Stimulated activated CD4-positive, alpha-beta T cell treated with anti-CD3 and anti-CD28 coated beads, Interleukin-2, amount 100 ng/mL, for 4 hours (primary cell): ENCODE measurements around the gene TMEM156.
"Not testable (repeated sequence)": the region's sequence is repeated elsewhere in the genome, so short reads cannot be mapped to it uniquely, and the experiment has no call there.

Source experiments
- DNase-seq: peaks from one replicate; pipeline ENCODE4 v3.0.0-alpha.2; 2020; ENCODE audit warnings: low read depth

Gene TMEM156

DNA sequence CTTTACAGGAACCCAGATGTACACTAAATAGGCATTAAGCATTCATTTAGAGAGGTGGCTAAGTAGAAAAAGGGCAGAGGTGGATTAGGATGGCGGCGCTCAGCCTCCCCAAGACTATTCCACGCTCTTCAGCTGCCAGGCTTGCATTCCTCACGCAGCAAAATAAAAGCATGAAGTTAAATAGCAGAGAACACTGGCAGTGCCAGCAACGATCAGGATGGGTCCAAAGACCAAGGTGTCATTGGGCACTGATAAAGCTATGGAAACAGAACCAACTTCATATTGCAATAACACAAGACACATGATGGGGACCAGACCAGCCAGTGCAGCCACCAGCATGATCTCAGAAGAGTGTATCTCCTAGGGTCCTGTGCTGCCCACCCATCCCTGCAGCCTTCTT, 42.0 kb downstream of the TMEM156 start:
- DNase-seq, result no peak

DNA sequence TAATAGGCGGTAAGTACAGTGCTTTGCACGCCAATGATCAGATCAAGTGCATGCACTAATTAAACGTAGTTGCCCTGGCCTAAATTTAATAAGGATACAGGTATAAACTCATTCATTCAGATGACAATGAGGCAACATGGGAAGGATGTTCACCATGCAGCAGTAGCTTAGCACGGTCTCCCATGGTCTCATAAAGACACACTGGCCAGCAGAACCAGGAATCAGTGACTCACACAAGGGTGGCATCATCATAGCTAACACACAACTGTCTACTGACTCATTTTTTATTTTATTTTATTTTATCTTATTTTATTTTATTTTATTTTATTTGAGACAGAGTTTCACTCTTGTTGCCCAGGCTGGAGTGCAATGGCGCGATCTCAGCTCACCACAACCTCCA, 42.7 kb downstream of the TMEM156 start:
- no peak for DNase-seq

DNA sequence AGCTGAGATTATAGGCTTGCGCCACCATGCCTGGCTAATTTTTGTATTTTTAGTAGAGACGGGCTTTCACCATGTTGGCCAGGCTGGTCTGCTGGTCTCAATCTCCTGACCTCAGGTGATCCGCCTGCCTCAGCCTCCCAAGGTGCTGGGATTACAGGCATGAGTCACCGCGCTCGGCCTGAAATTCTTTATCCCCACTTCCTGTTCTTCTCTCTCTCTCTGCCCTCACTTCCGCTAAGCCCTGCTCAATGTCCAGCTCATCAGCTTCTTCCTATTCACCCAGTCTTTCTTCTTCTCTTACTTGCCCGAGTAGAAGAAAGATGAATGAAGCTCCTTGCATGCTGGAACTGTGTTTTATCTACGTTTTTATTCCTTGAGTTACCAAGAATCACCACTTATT, 43.9 kb downstream of the TMEM156 start:
- DNase-seq, result not testable (repeated sequence)

GRCh38 chr4:38987491-38987890, 44.7 kb downstream of the TMEM156 start:
- no peak for DNase-seq

DNA sequence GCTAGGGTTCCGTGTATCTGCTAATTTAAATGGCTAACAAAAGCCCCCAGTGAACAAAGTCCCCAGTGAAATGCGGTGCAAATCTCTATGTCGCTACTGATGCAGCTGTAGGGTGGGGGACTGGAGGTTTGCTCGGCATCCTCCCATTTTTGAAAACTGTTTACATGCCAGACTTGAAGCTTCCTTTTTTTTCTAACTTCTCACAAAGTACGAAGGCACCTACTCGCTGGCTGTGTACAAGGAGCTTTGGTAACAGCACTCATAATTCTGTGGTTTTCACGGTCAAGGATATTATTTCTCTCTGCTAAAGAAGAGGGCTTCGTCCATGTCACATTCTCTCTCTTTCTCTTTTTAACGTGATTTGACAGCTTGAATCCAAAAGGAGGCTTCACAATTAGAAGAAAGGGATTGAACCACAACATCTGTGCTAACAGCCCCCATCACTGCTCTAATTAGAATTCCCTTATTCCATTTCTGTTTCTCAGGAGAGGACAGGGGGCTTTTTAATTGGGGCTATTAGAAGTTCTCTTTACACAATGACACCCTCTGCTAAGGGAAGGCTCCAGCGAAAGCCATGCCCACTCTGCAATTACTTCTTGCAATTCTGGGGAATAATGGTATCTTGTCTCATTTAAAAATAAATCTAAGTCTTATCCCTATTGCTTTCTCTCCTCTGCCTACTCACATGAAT, 46.7 kb downstream of the TMEM156 start:
- DNase-seq, result no peak

DNA sequence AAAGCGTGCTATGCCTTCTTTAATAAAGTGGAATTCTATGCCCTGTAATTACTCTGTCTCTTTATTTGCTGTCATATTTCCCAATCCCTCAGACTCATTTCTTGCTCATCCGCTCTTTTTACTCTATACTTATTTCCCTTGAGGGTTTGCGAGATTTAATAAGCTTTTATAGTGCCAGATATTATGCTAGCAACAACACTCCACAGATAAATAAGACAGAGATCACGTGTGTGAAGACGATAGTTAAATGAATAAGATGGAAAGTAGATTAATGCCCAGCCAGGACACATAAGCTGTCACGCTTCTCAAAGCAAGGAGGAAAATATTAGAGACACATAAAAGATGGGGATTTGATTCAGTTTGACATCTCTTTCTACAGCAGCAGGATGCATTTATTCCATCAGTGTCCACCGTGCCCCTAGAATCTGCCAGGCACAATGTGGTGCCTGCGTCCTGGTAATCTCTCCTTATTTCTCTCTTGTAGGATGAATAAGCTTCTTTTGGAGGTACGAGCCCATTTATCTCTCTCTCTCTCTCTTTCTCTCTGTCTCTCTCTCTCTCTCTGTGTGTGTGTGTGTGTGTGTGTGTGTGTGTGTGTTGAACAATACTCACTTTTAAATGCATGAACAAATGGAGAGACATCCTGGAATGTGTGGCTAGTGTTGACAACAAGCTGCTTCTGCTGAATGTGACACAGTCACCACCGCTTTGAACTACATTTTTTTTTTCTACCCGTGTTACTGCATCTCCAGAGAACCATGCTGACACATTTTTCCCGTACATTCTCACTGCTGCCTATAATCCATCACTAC, 48.2 kb downstream of the TMEM156 start:
- DNase-seq, result no peak

DNA sequence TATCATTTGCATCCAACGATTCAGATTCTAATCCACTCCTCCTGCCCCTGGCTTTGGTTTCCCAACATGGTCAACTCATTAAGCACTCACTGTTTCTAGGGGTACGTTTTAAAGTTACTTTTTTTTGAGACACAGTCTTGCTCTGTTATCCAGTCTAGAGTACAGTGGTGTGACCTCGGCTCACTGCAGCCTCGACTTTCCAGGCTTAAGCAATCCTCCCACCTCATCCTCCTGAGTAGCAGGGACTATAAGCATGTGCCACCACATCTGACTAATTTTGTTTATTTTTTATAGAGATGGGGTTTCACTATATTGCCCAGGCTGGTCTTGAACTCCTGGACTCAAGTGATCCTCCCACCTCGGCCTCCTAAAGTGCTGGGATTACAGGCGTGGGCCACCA, 48.9 kb downstream of the TMEM156 start:
- no peak for DNase-seq

DNA sequence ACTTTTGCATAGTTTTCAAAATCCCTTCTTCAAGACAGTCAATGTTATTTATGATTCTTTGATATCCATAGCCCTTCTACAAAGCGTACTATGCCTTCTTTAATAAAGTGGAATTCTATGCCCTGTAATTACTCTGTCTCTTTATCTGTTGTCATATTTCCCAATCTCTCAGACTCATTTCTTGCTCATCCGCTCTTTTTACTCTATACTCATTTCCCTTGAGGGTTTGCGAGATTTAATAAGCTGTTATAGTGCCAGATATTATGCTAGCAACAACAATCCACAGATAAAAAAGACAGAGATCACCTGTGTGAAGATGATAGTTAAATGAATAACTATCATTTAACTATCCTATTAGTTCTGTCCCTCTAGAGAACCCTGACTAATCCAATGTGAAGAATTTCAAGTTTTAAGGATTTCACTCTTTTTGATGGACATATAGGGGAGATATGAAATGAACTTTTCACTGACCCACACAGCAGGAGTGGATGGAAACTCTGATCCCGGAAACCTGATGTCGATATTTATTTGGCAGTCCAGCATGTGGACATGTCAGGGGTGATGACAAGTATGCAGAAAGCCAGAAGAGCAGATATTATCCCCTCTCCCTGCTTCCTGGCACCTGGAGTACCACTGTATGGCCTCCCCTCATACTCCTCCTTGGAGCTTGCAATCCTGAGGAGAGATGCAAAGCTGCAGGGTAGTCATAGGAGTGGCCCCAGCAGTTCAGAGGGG, 49.7 kb downstream of the TMEM156 start:
- no peak for DNase-seq

DNA sequence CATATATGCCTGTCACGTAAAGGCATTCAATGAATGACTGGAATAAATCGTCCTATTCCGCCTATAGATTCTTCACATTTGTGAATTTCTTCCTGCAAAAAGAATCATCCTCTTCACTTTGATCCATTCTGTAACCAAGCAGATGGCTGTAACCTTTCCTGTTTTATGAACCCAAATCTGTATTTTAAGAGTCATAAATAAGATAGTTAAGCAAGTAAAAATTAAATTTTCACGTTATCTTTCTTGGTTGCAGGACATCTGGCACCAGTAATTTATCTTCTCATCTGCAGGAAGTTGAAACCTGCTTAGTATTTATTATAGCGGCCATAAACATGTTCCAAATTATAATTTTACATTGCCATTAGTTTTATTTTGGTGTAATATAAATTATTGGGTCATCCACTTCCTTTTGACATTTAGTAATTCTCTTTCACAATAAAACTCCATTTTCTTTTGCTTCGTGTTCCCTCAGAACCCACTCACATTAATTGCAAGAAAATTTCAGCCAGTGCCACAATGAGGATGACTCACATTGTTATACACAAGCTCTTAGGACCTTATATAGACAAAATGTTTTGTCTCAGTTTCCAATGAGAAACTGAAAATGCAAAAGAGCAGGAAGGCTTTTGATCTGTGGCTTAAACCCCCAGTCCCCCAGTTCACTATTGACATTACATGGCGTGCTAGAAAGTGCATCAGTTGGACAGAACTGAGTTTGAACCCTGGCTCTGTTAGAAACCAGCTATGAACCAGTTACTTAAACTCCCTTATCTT, 51.1 kb downstream of the TMEM156 start:
- DNase-seq, result no peak

GRCh38 chr4:38979511-38980230, 52.5 kb downstream of the TMEM156 start:
- DNase-seq, result no peak

GRCh38 chr4:38979081-38979480, 53.1 kb downstream of the TMEM156 start:
- DNase-seq, result no peak

DNA sequence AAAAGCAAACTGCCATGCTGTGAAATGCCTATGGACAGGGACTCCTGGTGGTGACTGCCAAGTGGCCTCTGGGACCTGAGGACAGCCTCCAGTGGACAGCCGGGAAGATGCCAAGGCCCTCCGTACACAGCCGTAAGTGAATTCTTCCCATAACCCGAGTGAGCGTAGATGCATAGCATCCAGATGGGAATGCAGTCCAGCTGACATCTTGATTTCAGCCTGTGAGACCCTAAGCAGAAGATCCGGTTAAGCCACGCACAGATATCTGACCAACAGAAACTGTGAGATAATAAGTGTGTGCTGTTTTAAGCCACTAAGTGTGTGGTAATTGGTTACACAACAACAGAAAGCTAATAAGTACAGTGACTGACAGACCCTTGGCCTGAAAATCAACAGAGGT, 55.9 kb downstream of the TMEM156 start:
- DNase-seq, result no peak

DNA sequence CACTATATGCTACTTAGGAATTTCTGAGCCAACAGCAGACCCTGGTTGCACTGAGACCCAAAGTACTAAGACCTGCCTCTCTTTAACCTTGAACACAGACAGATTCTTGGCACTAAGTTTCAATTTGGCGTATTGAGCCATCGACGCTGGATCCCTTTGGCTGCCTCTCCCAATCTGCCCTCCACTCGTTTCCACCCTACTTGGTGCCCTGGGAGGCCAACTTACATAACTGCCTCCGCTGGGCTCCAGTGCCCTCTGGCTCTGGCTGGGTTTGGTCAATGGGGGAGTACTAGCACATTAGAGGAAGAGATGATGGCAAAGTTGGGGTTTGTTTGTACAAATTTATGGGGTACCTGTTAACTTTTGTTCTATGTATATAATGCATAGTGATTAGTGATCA, 63.5 kb downstream of the TMEM156 start:
- DNase-seq, result no peak

GRCh38 chr4:38967260-38968095, 64.7 kb downstream of the TMEM156 start:
- DNase-seq, result no peak

- DNase-seq, result no peak
These were observed 66.3 kb downstream of the TMEM156 start for GRCh38 chr4:38965866-38966265.

DNA sequence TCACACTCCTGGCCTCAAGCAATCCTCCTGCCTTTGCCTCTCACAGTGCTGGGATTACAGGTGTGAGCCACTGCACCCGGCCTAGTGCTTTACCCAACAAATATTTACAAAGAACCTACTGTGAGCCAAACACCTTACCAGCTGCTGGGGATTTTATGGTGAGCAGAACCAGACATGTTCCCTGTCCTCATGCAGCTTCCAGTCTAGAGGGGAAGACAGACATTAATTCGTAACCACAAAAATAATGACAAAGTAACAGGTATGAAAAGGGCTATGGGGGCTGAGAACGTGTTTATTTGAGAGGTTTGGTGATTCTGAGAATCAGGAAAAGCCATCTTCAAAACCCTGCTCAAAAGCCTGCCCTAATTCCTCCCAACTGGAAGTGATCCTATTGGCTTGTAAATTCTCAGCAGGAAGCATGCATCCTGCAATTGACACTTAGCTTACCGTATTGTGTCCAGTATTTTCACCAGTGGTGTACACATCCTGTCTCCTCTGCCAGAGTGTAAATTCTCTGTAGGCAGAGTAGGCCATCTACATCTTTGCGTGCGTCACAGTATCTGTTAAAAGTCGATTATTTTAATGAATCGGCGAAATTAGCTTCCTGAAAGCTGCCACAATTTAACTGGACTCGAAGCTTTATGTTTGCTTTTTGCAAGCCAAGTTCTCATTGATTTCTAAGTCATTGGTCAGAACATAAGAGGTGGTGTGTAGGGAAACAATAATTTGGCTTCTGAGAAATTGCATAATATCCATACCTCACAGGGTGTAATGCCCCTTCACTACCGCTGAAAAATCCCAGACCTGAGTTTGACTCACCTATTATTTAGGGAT, 67.0 kb downstream of the TMEM156 start:
- DNase-seq, result no peak

- not testable (repeated sequence) for DNase-seq
These were observed 73.0 kb downstream of the TMEM156 start for GRCh38 chr4:38959248-38959647.

DNA sequence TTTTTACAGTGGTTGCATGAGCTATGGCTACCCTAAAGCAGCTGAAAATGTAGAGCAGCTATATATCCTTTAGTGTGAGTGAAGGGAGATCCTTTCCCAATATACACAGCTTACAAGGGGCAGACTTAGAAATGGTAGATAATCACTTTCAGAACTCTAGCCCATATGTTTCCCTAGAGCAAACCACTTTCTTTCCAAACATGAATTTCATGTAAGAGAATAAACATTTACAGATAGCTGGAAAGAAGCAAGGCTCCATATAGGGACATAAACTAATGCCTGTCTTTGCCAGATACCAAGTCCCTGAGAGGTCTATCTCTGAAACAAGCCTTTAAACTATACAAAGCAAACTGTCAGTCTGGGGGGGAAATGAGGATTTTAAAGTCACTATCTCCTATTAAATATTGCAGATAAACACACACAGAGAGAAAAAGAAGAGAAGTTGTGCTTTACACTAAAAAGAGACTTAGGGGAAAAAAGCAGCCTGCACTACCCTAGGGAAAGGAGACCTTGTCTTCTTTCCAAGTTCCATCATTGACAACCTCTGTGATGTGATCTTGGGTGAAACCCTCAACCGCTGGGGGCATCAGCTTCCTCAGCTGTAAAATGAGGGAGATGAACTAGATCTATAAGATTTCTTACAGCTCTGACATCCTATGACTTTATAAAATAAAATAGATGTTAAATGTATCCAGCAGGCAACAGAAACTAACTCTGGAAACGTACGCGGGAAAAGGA, 73.6 kb downstream of the TMEM156 start:
- no peak for DNase-seq

DNA sequence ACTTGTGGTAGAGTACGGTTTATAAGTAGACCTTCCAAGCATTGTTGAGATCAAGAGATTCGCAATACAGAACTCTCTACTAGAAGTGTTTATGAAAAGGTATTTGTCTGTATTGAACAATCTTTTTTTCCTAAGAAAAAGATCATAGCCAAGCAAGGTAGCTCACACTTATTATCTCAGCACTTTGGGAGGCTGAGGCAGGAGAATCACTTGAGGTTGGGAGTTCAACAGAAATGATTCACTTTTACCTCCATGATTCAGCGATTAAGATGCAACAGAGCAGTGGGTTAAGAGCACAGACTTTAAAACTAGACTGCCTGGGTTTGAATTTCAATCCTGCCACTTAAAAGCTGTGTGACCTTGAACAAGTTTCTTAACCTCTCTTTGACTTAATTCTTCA, 74.3 kb downstream of the TMEM156 start:
- DNase-seq, result no peak
